ENCODE results near the gene OR10Z1.

The OR10Z1 gene, protein sequence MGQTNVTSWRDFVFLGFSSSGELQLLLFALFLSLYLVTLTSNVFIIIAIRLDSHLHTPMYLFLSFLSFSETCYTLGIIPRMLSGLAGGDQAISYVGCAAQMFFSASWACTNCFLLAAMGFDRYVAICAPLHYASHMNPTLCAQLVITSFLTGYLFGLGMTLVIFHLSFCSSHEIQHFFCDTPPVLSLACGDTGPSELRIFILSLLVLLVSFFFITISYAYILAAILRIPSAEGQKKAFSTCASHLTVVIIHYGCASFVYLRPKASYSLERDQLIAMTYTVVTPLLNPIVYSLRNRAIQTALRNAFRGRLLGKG

GRCh38 chr1:158604968-158605367, at the start of gene OR10Z1:
TSS of gene OR10Z1 (plus strand) at chr1:158605268. CDS start at chr1:158606439, 1,171 bp downstream.
- no peak for DNase-seq

GRCh38 chr1:158559696-158560095, 45.4 kb upstream of the OR10Z1 start:
- DNase-seq: no peak

GRCh38 chr1:158563853-158564252, 41.2 kb upstream of the OR10Z1 start:
- DNase-seq: no peak

- DNase-seq: no peak
Measured at GRCh38 chr1:158564608-158565007, 40.5 kb upstream of the OR10Z1 start.

GRCh38 chr1:158570480-158570879, 34.6 kb upstream of the OR10Z1 start, which contains the start of gene OR6P1:
TSS of gene OR6P1 (minus strand) at chr1:158570580. CDS start at chr1:158563604, 6,976 bp downstream.
- DNase-seq: no peak

DNA sequence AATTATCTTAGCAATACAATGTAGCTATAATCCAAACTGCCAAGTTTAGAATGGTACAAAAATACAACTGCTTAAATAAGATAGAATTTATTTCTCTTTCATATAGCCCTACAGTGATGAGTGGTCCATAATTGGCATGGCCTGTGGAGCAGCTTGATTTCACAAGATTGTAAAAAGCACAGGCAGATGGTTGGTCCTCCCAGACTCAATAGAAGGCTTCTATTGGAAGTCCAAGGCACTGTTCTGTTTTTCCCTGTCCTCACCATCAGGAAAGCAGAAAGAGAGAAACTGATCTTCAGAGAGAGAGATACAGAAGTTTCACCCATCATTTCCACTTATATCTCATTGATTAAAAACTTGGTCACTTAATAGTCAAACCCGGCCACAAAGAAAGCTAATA, 32.8 kb upstream of the OR10Z1 start:
- DNase-seq: no peak

- no peak for DNase-seq
Measured at GRCh38 chr1:158577561-158577960, 27.5 kb upstream of the OR10Z1 start.

DNA sequence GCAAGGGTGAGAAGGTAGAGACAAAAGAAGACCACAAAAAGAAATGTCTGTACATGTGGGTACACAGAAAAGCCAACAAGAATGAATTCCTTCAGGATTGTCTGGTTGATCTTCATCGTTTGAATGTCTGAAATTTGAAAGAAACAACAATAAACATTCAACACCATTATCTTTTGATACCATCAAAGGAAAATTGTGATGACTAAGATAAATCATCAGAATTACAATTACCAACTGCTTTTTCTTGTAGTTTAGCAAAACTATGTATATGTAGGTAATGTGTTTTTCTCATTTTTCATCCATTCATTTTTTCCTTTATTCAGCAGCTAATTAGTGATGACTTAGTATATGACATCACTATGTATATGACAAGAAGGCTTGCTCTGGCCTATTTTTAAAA, 25.3 kb upstream of the OR10Z1 start, which contains the start of gene OR10X1:
Gene OR10X1, minus strand, starts transcription at position 167 of the 400 bp plus-strand sequence. Its CDS starts 0 bp downstream, at position 167.
- DNase-seq: no peak

DNA sequence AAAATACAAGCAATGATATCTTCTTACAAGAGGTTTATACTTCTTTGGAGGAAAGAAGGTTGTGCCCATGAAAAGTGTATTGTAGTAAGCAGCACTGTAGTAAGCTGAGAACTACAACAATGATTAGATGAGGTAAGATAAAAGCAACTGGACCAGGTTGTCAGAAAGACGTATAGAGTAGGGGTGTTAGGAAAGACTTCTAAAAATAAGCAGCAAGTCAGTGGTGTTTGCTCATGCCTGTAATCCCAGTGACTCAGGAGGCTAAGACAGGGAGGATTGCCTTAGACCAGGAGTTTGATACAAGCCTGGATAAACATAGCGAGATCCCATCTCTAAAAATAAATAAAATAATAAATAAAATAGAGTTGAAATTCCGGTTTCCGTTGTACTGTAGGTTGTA, 21.1 kb upstream of the OR10Z1 start:
- DNase-seq: no peak

DNA sequence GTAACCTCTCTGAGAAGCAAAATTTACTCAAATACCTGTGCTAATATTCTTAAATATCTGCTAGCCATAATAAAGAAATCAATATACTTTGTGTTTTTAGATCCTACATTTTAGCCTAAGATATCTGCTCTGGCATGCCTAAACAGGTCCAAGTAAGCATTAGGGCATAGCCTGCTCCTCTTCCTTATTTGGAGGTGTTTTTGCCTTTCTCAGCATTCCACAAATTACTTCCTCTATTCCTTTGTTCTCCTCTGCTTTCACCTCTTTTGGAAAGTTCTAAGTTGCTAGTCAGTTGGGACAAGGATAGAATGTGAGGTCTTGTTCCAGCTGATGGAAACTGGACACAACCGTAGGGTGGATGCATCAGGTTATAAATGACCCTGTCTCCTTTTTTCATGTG, 18.1 kb upstream of the OR10Z1 start:
- no peak for DNase-seq

DNA sequence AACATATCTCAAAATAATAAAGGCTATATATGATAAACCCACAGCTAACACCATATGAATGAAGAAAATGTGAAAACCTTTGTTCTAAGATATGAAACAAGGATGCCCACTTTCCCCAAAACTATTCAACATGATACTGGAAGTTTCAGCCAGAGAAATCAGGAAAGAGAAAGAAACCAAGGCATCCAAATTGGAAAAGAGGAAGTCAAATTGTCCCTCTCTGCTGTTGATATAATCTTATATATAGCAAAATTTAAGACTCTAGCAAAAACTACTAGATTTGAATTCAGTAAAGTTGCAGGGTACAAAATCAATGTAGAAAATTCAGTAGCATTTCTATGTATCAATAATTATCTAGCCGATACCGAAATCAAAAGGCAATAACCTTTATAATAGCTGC, 4.3 kb upstream of the OR10Z1 start:
- DNase-seq: no peak

- DNase-seq: no peak
Measured at GRCh38 chr1:158607296-158607695, 2.2 kb downstream of the OR10Z1 start.

- no peak for DNase-seq
Measured at GRCh38 chr1:158611916-158612315, 6.8 kb downstream of the OR10Z1 start.

- DNase-seq: no peak
Measured at GRCh38 chr1:158613764-158614163, 8.7 kb downstream of the OR10Z1 start.

- DNase-seq: no peak
Measured at GRCh38 chr1:158638146-158638545, 33.1 kb downstream of the OR10Z1 start.

GRCh38 chr1:158638904-158639303, 33.8 kb downstream of the OR10Z1 start:
- no peak for DNase-seq

- no peak for DNase-seq
Measured at GRCh38 chr1:158644449-158644848, 39.4 kb downstream of the OR10Z1 start.

DNA sequence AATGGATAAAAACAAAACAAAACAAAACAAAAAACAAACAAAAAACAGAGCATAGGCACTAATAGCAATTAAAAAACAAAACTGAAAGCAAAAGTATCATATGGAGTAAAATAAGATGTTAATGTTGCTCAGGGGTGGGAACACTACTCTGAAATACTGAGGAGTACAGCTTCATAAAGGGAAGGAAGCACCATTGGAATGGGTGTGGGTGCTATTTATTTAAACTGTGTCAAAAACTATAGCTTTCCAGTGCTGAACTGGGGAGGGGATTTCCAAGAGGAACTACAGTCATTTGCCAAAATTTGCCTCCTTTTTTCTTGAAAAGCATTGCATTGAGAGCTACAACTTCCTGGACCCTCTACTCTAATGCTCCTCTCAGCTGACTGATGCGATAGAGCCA, 41.4 kb downstream of the OR10Z1 start:
- DNase-seq: no peak

- no peak for DNase-seq
Measured at GRCh38 chr1:158649052-158649451, 44.0 kb downstream of the OR10Z1 start.

GRCh38 chr1:158652721-158653334, 47.8 kb downstream of the OR10Z1 start:
- DNase-seq: no peak

DNA sequence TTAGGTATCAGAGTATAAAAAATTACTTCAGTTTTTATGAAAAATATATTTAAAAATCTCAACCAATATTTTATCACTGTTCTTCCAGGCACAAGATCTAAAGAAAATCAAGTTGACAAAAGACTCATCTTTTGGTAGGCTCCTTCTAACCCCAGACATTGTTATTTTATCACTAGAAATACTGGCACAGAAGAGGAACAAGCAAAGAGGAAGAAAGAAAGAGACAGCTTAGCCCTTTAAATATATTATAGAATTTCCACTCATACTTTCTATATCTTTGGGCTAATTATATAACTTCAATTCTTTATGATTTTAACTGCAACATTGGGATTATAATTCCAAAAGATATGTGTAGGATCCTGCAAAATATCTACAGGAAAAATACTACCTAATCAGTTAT, 49.0 kb downstream of the OR10Z1 start:
- DNase-seq: no peak

DNA sequence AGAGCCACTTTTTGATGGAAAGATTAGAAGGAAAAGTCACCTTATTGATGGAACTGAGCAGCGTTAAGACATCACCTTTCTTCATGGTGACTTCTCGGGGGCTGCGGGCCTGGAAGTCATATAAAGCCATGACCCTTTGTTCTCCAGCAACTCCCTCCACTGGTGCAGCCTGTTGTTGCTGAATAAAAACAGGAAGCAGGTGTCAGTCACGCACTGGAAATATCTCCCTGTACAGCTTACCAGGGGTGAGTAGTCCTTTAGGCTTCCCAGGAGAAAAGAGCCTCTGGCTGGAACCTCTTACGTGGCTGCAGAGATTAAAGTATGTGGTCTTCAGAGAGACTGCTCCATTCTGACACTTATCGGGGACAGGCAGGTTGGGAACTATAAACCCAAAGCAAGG, 49.5 kb downstream of the OR10Z1 start:
- DNase-seq: no peak

All from NCI-H526 (cell line).